GM12801 (cell line): Measurements from ENCODE around the gene KDR.

Source experiments
- CTCF ChIP-seq: IDR thresholded peaks from one replicate; pipeline ENCODE4 v1.5.1; 2011; ENCODE audit warnings: control low read depth; ENCODE audit not compliant: insufficient read length; ENCODE audit errors: extremely low read depth

Gene KDR

DNA sequence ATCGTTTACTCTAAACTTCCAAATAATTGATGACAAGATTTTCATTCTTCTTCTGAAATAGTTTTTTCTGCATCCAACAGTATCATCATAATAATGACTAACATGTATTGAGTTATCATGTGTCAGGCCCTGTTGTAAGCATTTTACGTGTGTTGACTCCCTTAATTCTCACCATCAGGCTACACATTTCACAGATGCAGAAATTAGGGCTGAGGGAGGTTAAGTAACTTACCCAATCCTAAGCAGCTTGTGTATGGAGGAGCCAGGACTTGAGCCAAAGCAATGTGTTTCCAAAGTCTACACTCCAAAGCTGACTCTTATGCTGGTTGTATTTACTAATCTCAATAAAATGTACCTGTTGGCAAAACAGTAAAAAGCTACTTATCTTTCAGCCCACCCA lies 11.2 kb upstream of the KDR start:
- no peak for TF ChIP-seq CTCF

- TF ChIP-seq CTCF: no peak
These were observed 8.6 kb upstream of the KDR start for GRCh38 chr4:55133951-55134350.

- no peak for TF ChIP-seq CTCF
These were observed 7.4 kb upstream of the KDR start for GRCh38 chr4:55132775-55133174.

- no peak for TF ChIP-seq CTCF
These were observed 2.1 kb upstream of the KDR start for GRCh38 chr4:55127521-55127920.

GRCh38 chr4:55127053-55127452 lies 1.7 kb upstream of the KDR start:
- no peak for TF ChIP-seq CTCF

DNA sequence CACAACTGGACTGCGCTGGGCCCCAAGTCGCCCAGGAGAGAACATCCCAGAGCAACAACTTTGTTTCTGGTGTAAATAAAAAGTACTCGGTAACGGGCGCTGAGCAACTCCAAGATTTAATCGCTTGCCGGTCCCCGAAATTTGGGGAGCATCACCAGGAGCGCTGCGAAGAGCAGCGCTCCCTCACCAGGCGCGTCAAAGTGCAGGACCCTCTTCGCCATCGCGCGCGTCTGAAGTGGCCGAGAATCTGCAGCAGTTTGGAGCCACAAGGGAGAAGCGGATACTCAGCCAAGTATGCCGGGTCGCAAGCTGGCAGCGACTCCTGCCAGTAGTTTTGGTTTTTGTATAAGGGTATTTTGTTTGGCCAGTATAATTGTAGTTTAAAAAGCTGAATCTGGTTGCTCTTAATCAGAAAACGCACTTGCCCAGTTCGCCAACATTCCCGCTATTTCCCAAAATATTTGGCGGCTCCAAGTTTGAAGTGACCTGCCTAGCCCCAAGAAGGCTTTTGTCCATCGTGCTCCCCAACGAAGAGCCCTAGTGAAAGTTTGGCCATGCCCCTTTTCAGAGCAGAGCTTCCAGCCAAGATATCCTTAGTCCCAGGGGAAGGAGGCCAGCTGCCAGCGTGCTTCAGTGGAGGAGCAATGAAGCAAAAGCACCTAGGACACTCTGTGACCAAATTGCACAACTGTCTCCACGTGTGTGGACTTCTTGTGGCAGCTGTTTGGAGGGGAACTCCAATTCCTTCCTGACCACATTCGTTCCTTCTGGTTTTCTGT lies 557 bp upstream of the KDR start:
- TF ChIP-seq CTCF: no peak

DNA sequence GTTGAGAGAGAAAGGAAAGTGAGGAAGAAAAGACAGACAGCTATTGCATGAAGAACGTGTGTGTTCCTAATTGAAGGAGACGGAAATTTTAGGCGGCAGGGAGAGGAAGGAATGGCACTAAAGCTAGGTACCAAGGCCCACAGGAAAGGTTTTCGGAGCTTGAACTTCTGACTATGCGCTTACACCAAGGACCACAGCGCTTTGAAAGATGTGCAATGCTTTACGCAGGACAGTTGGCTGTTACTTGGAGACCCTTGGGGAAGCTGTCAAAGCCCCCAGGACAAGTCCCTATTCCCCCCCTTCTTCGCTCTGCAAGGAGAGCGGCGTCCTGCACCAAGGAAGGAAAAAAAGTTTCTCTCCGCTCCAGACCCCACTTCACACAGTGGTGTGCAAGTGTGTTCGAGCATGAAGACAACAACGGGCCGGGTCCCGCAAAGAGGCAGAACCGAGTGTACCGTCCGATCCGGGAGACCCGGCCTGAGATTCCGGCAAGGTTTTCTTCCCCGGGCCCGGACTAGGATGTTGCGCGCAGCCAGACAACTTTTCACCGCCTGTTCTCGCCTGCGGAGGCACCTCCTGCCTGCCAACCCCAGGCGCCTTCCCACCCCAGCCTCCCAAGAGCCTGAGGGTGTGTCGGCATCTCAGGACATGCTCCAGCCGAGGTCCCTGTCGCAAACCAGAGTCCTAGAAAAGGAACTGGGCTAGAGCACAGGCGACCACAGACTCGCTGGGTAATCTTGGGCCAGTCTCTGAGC lies 896 bp downstream of the KDR start:
- no peak for TF ChIP-seq CTCF
